AG04449 (cell line): ENCODE data around the gene IKZF5.

ENCODE experiments used
- CTCF ChIA-PET: fragments of 350-600 bp; formaldehyde crosslinking; extraction: SDS; loops from one replicate; lab custom pipeline; 2021; ENCODE audit warnings: antibody characterized with exemption; lab: Yijun Ruan, JAX
- POLR2A ChIA-PET: fragments of 400-600, 350-600 bp; formaldehyde crosslinking; extraction: SDS; loops from one replicate; lab custom pipeline; 2020; ENCODE audit warnings: antibody characterized with exemption, inconsistent platforms; lab: Yijun Ruan, JAX
- DNase-seq: peaks from one replicate; pipeline ENCODE4 v3.0.0-alpha.2; 2010; ENCODE audit warnings: low read depth, low spot score
- H3K4me3 ChIP-seq: 2 replicates; pipeline ENCODE4 v1.5.1; 2011; ENCODE audit warnings: low read depth, mild to moderate bottlenecking, control low read depth, low read length
- TF ChIP-seq, protein P1 (sequence below): IDR thresholded peaks from one replicate; pipeline ENCODE4 v1.5.1; 2011; ENCODE audit warnings: mild to moderate bottlenecking, moderate library complexity, low read length, control low read depth, inconsistent platforms; ENCODE audit not compliant: insufficient read depth; ENCODE audit errors: missing control alignments

Gene IKZF5

DNA sequence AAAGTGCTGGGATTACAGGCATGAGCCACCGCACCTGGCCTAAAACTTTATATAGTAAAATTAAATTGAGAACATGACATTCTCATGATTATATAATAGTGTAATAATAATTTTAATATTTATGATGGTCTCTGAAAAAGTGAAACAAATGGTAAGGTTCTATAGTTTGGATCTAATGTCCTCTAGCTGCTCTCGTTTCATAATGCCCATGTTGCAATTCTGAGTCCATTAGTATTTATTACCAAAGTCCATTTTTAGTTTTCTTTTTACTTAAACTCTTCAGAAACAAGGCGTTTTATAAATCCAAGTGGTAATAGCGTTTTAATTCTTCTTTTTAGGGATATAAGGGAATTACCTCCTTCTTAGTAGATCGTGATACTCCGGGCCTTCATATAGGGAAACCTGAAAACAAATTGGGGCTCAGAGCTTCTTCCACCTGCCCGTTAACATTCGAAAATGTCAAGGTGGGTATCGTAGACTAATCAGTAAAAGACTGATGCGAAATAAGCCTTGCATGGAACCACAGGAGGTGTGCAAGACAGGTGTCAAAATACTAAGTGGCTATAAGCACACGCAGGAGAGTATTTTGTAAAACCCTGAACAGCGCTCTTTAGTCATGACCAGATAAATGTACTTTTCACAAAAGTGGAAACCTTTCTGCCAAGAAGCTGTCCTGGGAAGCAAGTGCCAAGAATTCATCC, 34.3 kb upstream of the IKZF5 start:
- ChIA-PET POLR2A (no interaction called here), CTCF (interaction anchor here (0.5 to 9.5 kb wide), 21 partner anchors 9 to 540 kb away, joined by 3 to 73 read pairs (median 5); no protein-coding TSS in a partner anchor)
- no peak overlapping the region for H3K4me3 ChIP-seq
- TF ChIP-seq, protein P1, sequence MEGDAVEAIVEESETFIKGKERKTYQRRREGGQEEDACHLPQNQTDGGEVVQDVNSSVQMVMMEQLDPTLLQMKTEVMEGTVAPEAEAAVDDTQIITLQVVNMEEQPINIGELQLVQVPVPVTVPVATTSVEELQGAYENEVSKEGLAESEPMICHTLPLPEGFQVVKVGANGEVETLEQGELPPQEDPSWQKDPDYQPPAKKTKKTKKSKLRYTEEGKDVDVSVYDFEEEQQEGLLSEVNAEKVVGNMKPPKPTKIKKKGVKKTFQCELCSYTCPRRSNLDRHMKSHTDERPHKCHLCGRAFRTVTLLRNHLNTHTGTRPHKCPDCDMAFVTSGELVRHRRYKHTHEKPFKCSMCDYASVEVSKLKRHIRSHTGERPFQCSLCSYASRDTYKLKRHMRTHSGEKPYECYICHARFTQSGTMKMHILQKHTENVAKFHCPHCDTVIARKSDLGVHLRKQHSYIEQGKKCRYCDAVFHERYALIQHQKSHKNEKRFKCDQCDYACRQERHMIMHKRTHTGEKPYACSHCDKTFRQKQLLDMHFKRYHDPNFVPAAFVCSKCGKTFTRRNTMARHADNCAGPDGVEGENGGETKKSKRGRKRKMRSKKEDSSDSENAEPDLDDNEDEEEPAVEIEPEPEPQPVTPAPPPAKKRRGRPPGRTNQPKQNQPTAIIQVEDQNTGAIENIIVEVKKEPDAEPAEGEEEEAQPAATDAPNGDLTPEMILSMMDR = no peak
- DNase-seq = no peak

DNA sequence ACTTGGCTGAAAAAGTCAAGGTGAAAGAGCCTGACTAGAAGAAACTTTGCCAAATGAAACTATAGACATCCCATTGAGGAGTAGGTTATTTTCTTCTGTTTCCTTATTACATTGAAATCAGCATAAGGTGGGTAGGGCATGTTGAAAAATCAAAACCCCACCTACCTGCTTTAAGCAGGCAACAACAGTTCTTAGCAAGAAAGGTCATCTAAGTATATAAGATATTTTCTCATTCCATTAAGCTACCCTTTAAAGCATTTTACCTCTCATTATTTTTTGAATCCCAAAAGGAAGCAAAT, 31.0 kb upstream of the IKZF5 start:
- ChIA-PET POLR2A (no interaction called here), CTCF (interaction anchor here (1.4 to 9.5 kb wide), 3 partner anchors 13 to 518 kb away, joined by 3 to 73 read pairs (median 4); no protein-coding TSS in a partner anchor)
- TF ChIP-seq, protein P1 = no peak
- DNase-seq = no peak
- no peak overlapping the region for H3K4me3 ChIP-seq

DNA sequence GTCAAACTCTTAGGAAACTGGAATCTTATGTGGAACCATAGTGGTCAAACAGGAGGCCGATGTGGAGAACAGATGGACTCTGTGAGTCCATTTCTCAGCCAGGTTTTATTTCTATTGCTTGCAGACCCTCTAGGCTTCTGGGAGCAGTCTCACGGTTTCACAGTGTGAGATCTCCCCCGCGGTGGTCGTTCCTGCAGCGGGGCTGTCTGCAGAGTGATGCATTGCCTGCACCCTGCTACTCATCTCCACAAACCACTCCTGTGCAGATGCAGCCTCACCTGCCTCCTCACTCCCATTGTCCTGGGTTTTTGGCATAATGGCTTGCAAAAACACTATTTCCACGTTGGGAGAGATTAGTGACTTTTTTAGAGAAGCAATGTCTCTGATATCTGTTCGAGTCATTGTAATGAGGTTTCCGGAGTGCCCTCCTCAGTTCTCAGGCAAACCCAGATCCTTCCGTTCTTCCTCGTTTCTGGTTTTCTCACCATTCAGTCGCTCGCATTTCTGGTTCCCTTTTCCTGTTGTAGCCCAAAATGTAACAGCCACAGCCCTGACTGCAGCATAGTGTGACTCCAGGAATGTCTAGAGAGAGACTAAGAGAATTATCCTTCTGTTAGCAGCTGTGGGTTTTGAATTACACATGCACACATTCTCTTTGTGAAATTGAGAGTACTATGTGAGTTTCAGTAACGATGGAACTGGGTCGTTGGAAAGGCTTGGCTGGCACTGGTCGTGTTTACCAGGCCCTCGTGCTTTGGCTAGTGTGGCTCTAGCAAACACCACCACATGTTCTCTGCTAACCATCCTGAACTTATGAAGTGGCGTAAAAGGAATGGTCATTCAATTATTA, 30.4 kb upstream of the IKZF5 start:
- TF ChIP-seq, protein P1 = no peak
- ChIA-PET CTCF (interaction anchor here (1.3 kb wide), 1 partner anchor 7 kb away, joined by 3 read pairs; no protein-coding TSS in a partner anchor), POLR2A (no interaction called here)
- no peak for DNase-seq
- H3K4me3 ChIP-seq = no peak overlapping the region

DNA sequence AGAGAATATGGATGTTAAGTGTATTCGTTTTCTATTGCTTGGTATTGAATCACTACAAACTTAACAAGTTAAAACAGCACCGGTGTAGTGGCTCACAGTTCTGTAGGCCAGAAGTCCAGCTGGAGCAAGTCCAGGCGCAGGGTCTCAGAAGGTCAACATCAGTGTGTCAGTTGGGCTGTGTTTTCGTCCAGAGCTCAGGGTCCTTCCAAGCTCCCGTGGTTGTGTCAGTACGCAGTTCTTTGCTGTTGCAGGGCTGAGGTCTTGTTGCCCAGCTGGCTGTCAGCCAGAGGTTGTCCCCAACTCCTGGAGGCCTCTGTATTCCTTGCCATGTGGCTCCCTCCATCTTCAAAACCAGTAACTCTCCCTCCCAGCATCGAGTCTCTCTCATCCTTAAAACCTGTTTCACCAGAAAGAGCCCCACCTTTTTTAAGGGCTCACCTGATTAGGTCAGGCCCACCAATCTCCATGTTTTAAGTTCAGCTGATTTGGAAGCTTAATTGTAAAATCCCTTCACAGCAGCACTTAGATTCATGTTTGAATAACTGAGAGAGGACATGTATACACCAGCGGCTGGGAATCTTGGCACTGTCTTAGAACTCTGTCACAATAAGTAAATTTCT, 27.0 kb upstream of the IKZF5 start:
- ChIA-PET CTCF (no interaction called here), POLR2A (no interaction called here)
- DNase-seq = no peak
- TF ChIP-seq, protein P1 = no peak
- no peak overlapping the region for H3K4me3 ChIP-seq

DNA sequence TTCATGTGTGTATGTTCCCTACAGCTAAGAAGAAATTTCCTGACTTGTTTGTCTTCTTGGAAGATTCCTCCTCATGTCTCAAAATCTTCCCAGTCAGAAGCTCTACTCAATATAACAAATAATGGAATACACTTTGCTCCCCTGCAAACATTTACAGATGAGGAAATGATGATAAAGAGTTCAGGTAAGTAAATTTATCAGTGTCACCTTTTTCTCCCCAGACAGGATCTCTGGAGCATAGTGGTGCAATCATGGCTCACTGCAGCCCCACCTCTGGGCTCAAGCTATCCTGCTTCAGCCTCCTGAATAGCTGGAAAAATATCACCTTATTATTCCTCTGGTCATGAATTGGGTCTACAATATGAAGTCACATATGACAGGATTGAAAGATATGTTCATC, 25.7 kb upstream of the IKZF5 start:
- no peak overlapping the region for H3K4me3 ChIP-seq
- POLR2A ChIA-PET = no interaction called here
- CTCF ChIA-PET = interaction anchor here (1.1 to 2.0 kb wide), 4 partner anchors 9 to 524 kb away, joined by 3 to 19 read pairs (median 5); no protein-coding TSS in a partner anchor
- DNase-seq = no peak
- TF ChIP-seq, protein P1 = no peak

DNA sequence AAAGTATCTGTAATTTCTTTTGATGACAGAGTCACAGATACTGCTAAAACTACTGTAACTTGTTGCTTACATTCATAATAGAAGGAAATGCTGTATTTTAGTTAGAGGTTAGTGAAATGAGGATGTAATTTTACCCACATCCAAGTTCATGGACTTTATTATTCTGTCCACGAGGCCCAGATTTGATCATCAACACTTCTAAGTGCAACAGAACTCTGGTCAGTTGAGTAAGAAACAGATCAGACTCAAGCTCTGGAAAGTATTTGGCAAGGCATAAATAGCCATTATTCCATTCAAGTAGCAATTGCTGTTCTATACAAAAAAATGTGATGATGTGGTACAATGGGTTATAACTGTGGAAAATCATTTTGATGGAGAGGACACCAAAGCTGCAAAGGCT, 22.5 kb upstream of the IKZF5 start:
- CTCF ChIA-PET = interaction anchor here (1.1 to 3.3 kb wide), 2 partner anchors 10 to 11 kb away, joined by 3 to 14 read pairs; no protein-coding TSS in a partner anchor
- no peak overlapping the region for H3K4me3 ChIP-seq
- POLR2A ChIA-PET = no interaction called here
- TF ChIP-seq, protein P1 = no peak
- DNase-seq = no peak
